GM23248 (cell line): ENCODE measurements around the gene SULF2. TPM values are rescaled to one million over a fixed set of nuclear protein-coding genes. Genes with fewer than 3 reads are reported as not detected.

Source experiments
- DNase-seq: peaks from one replicate; pipeline ENCODE4 v3.0.0-alpha.2; 2015
- H2AFZ ChIP-seq: fragments of 200-600 bp; sonication (generic); 2 replicates; pipeline ENCODE4 v1.6.1; 2016; ENCODE audit warnings: antibody characterized with exemption
- H3F3A ChIP-seq: fragments of 200-600 bp; sonication (generic); 2 replicates; pipeline ENCODE4 v1.6.1; 2016; ENCODE audit warnings: mild to moderate bottlenecking, antibody characterized with exemption, mixed run types; ENCODE audit not compliant: insufficient read depth
- H3K27ac ChIP-seq: fragments of 200-600 bp; sonication (generic); 2 replicates; pipeline ENCODE4 v1.5.1; 2016; ENCODE audit warnings: mild to moderate bottlenecking
- H3K27me3 ChIP-seq: fragments of 200-600 bp; sonication (generic); replicated peaks from 2 replicates; pipeline ENCODE4 v1.6.1; 2016; ENCODE audit warnings: mild to moderate bottlenecking; ENCODE audit not compliant: insufficient read depth
- H3K36me3 ChIP-seq: fragments of 200-600 bp; sonication (generic); 2 replicates; pipeline ENCODE4 v1.6.1; 2016; ENCODE audit warnings: low read depth, mild to moderate bottlenecking
- H3K4me1 ChIP-seq: fragments of 200-600 bp; sonication (generic); 2 replicates; pipeline ENCODE4 v1.6.1; 2016; ENCODE audit warnings: mild to moderate bottlenecking; ENCODE audit not compliant: insufficient read depth
- H3K4me2 ChIP-seq: fragments of 200-600 bp; sonication (generic); one replicate; pipeline ENCODE4 v1.6.1; 2016; ENCODE audit warnings: mild to moderate bottlenecking; ENCODE audit not compliant: unreplicated experiment
- H3K4me3 ChIP-seq: fragments of 200-600 bp; sonication (generic); 2 replicates; pipeline ENCODE4 v1.5.1; 2016; ENCODE audit warnings: mild to moderate bottlenecking
- H3K79me2 ChIP-seq: fragments of 200-600 bp; sonication (generic); 2 replicates; pipeline ENCODE4 v1.6.1; 2016; ENCODE audit warnings: mild to moderate bottlenecking; ENCODE audit not compliant: insufficient read depth
- H3K9ac ChIP-seq: fragments of 200-600 bp; sonication (generic); 2 replicates; pipeline ENCODE4 v1.6.1; 2016; ENCODE audit warnings: mild to moderate bottlenecking
- H3K9me2 ChIP-seq: fragments of 200-600 bp; sonication (generic); 2 replicates; pipeline ENCODE4 v1.6.1; 2016; ENCODE audit warnings: mixed run types, mild to moderate bottlenecking, moderate library complexity; ENCODE audit not compliant: insufficient read depth
- H3K9me3 ChIP-seq: fragments of 200-600 bp; sonication (generic); one replicate; pipeline ENCODE4 v1.6.1; 2017; ENCODE audit warnings: low read depth
- H4K20me1 ChIP-seq: fragments of 200-600 bp; sonication (generic); 2 replicates; pipeline ENCODE4 v1.6.0; 2016; ENCODE audit not compliant: insufficient read depth
- EZH2 ChIP-seq: fragments of 200-600 bp; sonication (generic); IDR thresholded peaks from 2 replicates; pipeline ENCODE4 v1.6.1; 2018; ENCODE audit warnings: antibody characterized with exemption, mild to moderate bottlenecking; ENCODE audit not compliant: insufficient read depth, poor library complexity, severe bottlenecking
- EZH2phosphoT487 ChIP-seq: fragments of 200-600 bp; sonication (generic); IDR thresholded peaks from 2 replicates; pipeline ENCODE4 v1.6.1; 2018; ENCODE audit warnings: antibody characterized with exemption, moderate library complexity, mild to moderate bottlenecking, low read depth; ENCODE audit not compliant: insufficient read depth
- WGBS, 2 experiments: methylation state at CpG; one replicate each; pipeline ENCODE4 v1.1.6; 2015 to 2017; ENCODE audit warnings: low lambda C conversion rate in 2 of 2, low coverage in 1 of 2; ENCODE audit errors: missing lambda C conversion rate in 2 of 2; 5-methylcytosine and 5-hydroxymethylcytosine counted together
- in situ Hi-C: fragments of 300-500 bp; cut with MboI; formaldehyde crosslinking; loops from 2 replicates; pipeline ENCODE4 v1.15.0; 2020
- polyA plus RNA-seq: library from polyadenylated mRNA; unstranded; fragments of >200 nt; fragmentation: Nextera tagmentation; extraction: Ambion mirVana; gene quantifications from 2 replicates; pipeline ENCODE4 v1.2.1, GENCODE V29; 2016
- total RNA-seq: library from RNA; depleted of rRNA; stranded (reverse); fragments of >200 nt; shearing (Covaris generic); gene quantifications from 2 replicates; pipeline ENCODE4 v1.2.3, GENCODE V29; 2014

SULF2 gene
- total and polyA plus RNA-seq, 2 experiments from 2014 or later, result 2.0 to 5.6 TPM

- Histone ChIP-seq H3K27ac (no peak overlapping the region), H3K4me3 (no peak overlapping the region), H3K9me3 (no peaks in the 10 kb centered on the region), H3K9me2 (no peaks in the 10 kb centered on the region), H2AFZ (no peak overlapping the region), H3K4me2 (no peak overlapping the region), H3K9ac (no peak overlapping the region), H4K20me1 (no peaks in the 10 kb centered on the region), H3F3A (no peaks in the 10 kb centered on the region), H3K27me3 (no peaks in the 10 kb centered on the region), H3K79me2 (no peaks in the 10 kb centered on the region), H3K4me1 (no peaks in the 10 kb centered on the region), H3K36me3 (peaks cover 51% of the 10 kb centered on the region)
- DNase-seq, result no peak
- no peak for TF ChIP-seq EZH2phosphoT487
- no peak for TF ChIP-seq EZH2
- in situ Hi-C loops, result loop anchor here (25.0 kb wide), 1 partner anchor 1258 kb away; the partner anchor contains the start of gene ARFGEF2
- 91 to 95% methylated on average over 1 of the region's 1 CpG for WGBS, 2 experiments
Observed at GRCh38 chr20:47654370-47654769, 130.9 kb downstream of the SULF2 start.

DNA sequence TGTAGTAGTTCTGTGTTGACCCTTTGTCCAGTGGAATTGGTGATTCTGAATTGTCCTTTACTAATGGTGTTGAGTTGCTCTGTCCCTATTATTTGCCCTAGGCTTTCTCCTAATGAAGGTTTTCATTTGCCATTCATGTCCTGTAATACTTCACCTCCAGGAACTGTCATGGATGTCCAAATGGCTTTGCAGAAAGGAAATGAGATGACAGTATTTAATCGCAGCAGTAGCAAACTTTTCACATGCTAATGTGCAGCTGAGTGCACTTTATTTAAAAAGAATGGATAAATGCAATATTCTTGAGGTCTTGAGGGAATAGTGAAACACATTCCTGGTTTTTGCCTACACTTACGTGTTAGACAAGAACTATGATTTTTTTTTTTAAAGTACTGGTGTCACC lies 131.4 kb downstream of the SULF2 start:
- H3K9ac ChIP-seq, result no peak overlapping the region
- no peak overlapping the region for H2AFZ ChIP-seq
- H3K36me3 ChIP-seq, result peaks cover 55% of the 10 kb centered on the region
- in situ Hi-C loops, result loop anchor here (25.0 kb wide), 1 partner anchor 1258 kb away; the partner anchor contains the start of gene ARFGEF2
- no peaks in the 10 kb centered on the region for H3K27me3 ChIP-seq
- TF ChIP-seq EZH2phosphoT487 (no peak), EZH2 (no peak)
- no peak overlapping the region for H3K4me2 ChIP-seq
- no peak for DNase-seq
- no peaks in the 10 kb centered on the region for H3K9me2 ChIP-seq
- no peak overlapping the region for H3K4me3 ChIP-seq
- no peak overlapping the region for H3K27ac ChIP-seq
- H4K20me1 ChIP-seq, result no peaks in the 10 kb centered on the region
- no peaks in the 10 kb centered on the region for H3K79me2 ChIP-seq
- no peaks in the 10 kb centered on the region for H3F3A ChIP-seq
- 95 to 98% methylated on average over 2 of the region's 2 CpGs for WGBS, 2 experiments
- H3K9me3 ChIP-seq, result no peaks in the 10 kb centered on the region
- no peaks in the 10 kb centered on the region for H3K4me1 ChIP-seq

DNA sequence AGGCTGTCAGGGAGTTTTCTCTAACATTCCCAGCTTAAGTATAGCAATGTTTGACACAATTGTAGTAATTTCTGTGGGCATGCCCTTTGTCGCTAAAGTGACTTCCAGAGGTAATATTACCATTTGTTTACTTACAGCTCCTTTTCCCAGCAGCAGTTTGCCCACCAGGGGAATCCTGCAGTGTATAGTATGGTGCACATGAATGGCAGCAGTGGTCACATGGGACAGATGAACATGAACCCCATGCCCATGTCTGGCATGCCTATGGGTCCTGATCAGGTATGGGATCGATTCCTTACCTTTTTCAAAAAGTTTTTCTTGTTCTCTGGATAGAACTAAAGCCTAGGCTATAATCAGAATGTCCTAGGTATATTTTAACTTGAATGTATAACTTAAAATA lies 132.5 kb downstream of the SULF2 start:
- H3F3A ChIP-seq, result no peaks in the 10 kb centered on the region
- H3K27ac ChIP-seq, result no peak overlapping the region
- no peak for TF ChIP-seq EZH2
- TF ChIP-seq EZH2phosphoT487, result no peak
- no peaks in the 10 kb centered on the region for H3K9me3 ChIP-seq
- H3K4me1 ChIP-seq, result no peaks in the 10 kb centered on the region
- H4K20me1 ChIP-seq, result no peaks in the 10 kb centered on the region
- 98 to 100% methylated on average over 2 of the region's 2 CpGs for WGBS, 2 experiments
- H3K79me2 ChIP-seq, result no peaks in the 10 kb centered on the region
- H3K36me3 ChIP-seq, result peaks cover 56% of the 10 kb centered on the region
- H3K9ac ChIP-seq, result no peak overlapping the region
- no peak overlapping the region for H3K4me2 ChIP-seq
- no peak overlapping the region for H2AFZ ChIP-seq
- H3K27me3 ChIP-seq, result no peaks in the 10 kb centered on the region
- in situ Hi-C loops, result loop anchor here (25.0 kb wide), 1 partner anchor 1260 kb away; the partner anchor contains the start of gene ARFGEF2
- no peak for DNase-seq
- no peaks in the 10 kb centered on the region for H3K9me2 ChIP-seq
- H3K4me3 ChIP-seq, result no peak overlapping the region

GRCh38 chr20:47652301-47652700 lies 133.0 kb downstream of the SULF2 start:
- no peaks in the 10 kb centered on the region for H3K79me2 ChIP-seq
- H3K36me3 ChIP-seq, result peaks cover 59% of the 10 kb centered on the region
- no peaks in the 10 kb centered on the region for H3K9me3 ChIP-seq
- WGBS, 2 experiments, result 51 to 62% methylated on average over 3 of the region's 3 CpGs
- H3K9ac ChIP-seq, result no peak overlapping the region
- H2AFZ ChIP-seq, result no peak overlapping the region
- no peaks in the 10 kb centered on the region for H3K27me3 ChIP-seq
- no peaks in the 10 kb centered on the region for H4K20me1 ChIP-seq
- no peaks in the 10 kb centered on the region for H3K9me2 ChIP-seq
- no peak overlapping the region for H3K4me2 ChIP-seq
- no peak for TF ChIP-seq EZH2phosphoT487
- no peak for TF ChIP-seq EZH2
- no peak overlapping the region for H3K4me3 ChIP-seq
- H3K27ac ChIP-seq, result no peak overlapping the region
- H3F3A ChIP-seq, result no peaks in the 10 kb centered on the region
- no peak for DNase-seq
- in situ Hi-C loops, result loop anchor here (25.0 kb wide), 1 partner anchor 1260 kb away; the partner anchor contains the start of gene ARFGEF2
- no peaks in the 10 kb centered on the region for H3K4me1 ChIP-seq

- H4K20me1 ChIP-seq, result no peaks in the 10 kb centered on the region
- H3F3A ChIP-seq, result no peaks in the 10 kb centered on the region
- no peaks in the 10 kb centered on the region for H3K4me1 ChIP-seq
- no peaks in the 10 kb centered on the region for H3K9me2 ChIP-seq
- no peak for TF ChIP-seq EZH2
- no peak for TF ChIP-seq EZH2phosphoT487
- DNase-seq, result no peak
- no peaks in the 10 kb centered on the region for H3K79me2 ChIP-seq
- H3K4me2 ChIP-seq, result no peak overlapping the region
- H2AFZ ChIP-seq, result no peak overlapping the region
- in situ Hi-C loops, result no loop called here
- H3K9ac ChIP-seq, result no peak overlapping the region
- no peak overlapping the region for H3K27ac ChIP-seq
- H3K4me3 ChIP-seq, result no peak overlapping the region
- peaks cover 49% of the 10 kb centered on the region for H3K36me3 ChIP-seq
- H3K9me3 ChIP-seq, result no peaks in the 10 kb centered on the region
- H3K27me3 ChIP-seq, result no peaks in the 10 kb centered on the region
- WGBS, 2 experiments, result 96 to 98% methylated on average over 6 of the region's 6 CpGs
Observed at GRCh38 chr20:47648943-47649342, 136.3 kb downstream of the SULF2 start.
